NCI-H510A (cell line): ENCODE measurements around the gene MSL3.
A peak's percentile ranks its signal among the peaks of the same experiment; 100 is the strongest.

Source experiments
- DNase-seq: peaks from one replicate; lab custom pipeline; 2025; lab: John Stamatoyannopoulos, UW

MSL3 gene, protein sequence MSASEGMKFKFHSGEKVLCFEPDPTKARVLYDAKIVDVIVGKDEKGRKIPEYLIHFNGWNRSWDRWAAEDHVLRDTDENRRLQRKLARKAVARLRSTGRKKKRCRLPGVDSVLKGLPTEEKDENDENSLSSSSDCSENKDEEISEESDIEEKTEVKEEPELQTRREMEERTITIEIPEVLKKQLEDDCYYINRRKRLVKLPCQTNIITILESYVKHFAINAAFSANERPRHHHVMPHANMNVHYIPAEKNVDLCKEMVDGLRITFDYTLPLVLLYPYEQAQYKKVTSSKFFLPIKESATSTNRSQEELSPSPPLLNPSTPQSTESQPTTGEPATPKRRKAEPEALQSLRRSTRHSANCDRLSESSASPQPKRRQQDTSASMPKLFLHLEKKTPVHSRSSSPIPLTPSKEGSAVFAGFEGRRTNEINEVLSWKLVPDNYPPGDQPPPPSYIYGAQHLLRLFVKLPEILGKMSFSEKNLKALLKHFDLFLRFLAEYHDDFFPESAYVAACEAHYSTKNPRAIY

DNA sequence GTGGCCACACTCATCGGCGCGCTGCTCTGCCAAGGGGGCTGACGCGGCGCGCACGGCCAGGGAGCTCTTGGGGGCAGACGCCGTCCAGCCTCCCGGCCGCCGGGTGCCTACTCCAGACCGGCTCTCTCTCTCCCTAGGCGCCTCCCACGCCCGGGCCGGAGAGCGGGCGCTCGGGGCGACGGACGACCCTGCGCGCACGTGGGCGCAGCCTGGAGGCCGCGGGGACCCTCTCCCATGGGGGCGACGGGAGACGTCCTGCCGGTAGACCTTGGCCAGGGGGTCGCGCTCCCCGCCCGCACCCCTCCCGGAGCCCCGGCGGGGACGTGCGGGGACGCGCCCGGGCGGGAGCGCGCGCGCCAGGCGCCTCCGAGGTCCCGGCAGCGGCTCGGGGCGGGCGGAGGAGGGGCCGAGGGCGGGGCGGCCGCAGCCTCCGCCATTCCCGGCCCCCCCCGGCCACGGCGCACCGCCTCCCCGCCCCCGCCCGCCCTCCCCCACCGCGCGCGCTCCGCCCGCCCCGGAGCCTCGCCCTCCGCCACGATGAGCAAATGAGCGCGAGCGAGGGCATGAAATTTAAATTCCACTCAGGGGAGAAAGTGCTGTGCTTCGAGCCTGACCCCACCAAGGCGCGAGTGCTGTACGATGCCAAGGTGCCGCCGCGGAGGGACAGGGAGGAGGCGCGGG lies at the start of gene MSL3:
MSL3 (plus strand) TSS at position 519 of the 681 bp plus-strand sequence; CDS start at position 546, 27 bp downstream.
- peak; percentile 58 for DNase-seq

DNA sequence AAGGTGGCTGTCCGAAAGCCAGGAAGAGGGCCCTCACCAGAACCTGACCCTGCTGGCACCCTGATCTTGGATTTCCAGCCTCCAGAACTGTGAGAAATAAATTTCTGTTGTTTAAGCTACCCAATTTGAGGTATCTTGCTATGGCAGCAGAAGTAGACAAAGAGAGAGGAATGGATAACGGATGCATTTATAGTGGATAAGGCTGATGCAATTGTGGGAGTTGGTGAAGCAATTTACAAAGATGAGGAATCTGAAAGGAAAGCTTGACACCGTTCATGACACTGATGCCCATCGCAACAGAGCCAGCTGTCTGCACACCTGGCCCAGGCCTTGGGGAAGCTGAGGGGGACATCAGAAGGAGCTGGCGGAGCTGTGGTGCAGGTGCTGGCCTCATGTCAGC lies 35.7 kb upstream of the MSL3 start:
- DNase-seq, result no peak

DNA sequence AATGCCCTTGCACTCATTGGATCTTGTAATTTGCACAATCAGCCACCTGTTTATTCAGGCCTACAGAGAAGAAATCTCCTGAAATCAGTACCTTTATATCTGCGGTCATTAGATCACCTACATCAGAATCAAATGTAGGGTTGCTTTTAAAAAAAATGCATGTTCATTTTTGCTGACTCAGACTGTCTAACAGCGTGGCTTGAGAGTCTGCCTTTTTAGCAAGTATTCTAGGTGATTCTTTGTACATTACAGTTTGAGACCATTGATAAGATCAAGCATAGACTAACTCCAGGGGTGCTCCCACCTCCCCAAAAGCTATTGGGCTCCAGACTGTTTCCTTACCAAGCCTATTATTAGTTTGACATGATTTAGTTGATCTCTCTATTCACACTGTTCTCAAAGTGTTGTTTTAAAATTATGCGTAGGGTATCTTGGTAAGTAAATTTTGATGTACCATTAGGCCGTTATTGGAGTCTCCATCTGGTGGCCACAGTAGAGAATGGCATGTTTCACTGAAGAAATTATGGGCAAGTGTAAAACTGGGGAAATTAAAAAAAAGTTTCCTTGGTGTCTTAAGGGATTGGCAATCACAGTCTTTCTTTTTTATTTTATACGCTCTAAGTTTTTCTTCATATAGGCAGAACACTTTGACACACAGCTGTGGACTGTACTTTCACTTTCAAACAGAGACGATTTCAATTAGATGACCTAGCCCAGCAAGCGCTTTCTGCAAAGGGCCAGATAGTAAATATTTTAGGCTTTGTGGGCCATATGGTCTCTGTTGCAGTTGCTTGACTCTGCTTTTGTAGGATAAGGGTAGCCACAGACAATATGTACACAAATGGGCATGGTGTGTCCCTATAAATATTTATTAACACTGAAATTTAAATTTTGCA lies 33.7 kb upstream of the MSL3 start:
- no peak for DNase-seq

DNA sequence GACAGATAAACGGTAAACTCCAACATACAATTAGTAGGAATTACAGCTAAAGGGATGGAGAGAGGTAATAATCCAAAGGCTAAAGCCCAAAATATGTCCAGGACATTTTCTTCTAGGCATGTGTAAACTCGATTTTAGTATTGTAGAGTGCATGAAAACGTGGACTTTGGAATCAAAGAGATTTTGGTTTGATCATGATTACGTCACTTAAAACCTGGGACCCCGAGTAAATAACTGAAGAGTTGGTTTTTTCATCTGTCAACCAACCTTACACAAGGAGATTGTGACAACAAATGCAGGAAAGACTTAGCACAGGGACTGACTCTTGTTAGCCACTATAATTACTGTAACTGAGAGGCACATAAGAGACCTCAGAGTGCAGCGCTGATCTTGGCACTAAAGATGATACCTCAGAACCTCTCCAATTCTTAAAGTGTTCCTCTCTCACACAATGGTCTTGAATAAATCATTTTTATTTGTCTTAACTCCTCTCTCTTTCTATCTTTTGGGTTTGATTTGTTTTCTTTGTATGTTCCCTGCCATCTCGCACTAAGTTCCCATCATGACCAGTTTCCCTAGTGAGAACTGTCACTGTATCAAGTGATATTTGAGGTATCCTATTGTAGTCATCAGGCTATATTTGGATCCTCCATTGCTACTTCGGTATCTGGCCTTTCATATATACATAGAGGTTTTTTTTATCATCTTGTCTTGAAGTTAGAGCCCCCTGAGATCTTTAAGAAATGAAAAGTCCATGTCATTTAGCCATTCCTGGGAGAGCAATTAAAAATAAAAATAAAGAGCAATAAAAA lies 32.2 kb upstream of the MSL3 start:
- no peak for DNase-seq

DNA sequence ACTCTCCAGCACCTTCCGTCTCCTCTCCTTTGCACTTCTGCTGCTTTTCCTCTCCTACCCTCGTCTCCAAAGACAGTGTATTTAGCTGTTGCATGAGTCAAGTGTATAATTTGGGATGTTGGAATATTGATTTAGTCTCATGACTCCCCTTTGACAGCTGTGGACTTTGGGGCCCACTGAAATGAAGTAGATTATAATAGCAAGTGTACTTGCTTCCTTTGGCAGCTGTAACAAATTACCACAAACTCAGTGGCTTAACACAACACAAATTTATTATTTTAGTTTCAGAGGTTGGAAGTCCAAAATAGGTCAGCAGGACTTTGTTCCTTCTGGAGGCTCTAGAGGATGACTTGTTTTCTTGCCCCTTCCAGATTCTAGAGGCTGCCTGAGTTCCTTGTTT lies 29.5 kb upstream of the MSL3 start:
- no peak for DNase-seq

DNA sequence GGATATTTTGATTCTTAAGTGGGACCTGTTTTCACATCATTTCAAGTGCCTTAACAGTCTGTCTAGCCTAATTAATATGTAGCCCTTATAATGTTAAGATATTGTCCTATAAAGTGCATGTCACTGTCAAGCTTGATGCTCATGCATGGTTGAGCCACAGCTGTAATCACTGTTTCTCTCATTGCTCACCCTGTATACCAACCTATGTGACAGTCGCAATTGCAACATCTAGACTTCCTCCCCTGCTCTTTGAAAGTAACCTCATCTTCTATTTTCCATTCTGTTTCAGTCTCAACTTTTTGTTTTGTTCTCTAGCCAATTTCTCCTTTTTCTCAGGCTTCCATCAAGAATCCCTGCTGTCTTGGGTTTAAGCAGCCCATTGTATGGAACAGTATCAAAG lies 24.4 kb upstream of the MSL3 start:
- no peak for DNase-seq

DNA sequence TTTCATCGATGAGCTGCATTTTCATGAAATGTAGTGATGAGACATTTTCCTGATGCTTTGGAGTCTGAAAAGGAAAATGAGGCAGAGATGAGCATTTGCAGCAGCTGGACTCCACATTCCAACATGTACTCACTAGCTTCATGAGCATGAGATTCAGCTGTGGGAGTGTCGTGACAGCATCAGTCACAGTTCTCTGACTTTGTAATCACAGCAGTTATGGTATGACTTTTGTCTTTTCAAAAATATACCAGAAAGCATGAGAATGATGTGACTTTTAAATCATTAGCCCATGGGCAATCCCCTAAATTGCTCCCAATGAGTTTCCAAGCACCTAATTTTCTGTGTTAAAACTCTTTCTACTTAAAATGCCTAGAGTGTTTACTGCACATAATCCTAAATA lies 18.3 kb upstream of the MSL3 start:
- no peak for DNase-seq

DNA sequence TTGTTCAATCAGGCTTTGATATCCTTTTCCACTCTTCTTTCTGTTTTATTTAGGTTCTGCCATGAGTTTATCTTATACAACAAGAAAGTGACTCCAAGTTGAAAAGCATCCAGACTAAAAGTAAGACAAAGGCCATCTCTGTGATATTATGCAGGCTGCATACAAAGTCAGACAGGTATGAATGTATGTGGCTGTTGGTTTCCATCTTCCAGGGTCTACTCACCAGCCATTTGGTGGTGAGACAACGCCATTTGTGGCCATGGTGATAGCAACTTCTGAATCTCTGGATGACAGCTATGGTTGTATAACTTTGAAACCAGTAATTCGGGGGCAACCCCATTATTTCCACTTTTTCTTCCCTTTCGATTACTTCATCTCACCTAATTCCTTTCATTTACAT lies 17.2 kb upstream of the MSL3 start:
- DNase-seq, result no peak

DNA sequence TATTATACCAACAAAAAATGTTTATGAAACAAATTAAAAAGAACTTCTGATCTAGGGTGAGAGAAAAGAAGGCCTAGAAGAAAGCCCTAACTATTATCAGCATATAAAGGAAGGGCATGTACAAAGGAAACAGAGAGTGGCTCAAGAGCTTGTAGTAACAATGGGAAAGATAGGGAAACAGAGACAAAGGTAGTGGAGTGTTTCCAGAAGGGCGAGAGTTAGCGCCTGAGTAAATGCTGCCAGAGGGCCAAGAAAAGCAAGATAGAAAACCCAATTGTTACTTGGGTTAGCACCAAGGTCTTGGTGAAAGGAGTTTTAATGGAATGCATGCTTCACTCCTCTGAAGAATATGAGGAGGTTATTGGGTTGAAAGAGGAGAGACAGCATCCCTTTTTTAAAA lies 16.5 kb upstream of the MSL3 start:
- DNase-seq, result no peak

DNA sequence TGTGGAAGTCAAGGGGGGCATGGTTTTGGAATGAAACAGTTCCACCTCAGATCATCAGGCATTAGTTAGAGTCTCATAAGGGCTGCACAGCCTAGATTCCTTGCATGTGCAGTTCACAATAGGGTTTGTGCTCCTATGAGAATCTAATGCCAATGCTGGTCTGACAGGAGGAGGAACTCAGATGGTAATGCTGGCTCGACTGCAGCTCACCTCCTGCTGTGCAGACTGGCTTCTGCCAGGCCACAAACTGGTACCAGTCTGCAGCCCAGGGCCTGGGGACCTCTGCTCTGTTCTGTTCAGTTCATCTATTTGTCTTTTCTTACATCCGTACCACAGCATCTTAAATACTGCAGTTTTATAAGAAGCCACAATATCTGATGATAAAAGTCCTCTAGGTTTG lies 12.2 kb upstream of the MSL3 start:
- DNase-seq, result no peak

DNA sequence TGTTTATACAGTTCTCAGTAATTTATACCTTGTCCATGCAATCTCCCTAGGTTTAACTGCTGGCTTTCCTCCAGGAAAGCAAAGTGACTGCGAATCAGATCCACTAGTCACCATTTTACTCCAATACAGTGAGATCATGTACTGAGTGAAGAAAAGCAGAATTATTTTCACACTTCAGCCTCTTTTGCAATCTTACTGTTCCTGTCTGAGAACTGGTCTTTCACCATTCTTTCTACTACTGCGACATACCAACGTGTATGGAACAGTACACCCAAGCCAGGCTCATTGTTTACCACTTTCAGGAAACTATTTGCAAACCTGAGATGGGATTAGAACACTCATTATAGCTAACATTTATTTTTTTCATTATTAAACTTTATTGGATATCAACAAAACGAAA lies 8.0 kb upstream of the MSL3 start:
- DNase-seq, result no peak

DNA sequence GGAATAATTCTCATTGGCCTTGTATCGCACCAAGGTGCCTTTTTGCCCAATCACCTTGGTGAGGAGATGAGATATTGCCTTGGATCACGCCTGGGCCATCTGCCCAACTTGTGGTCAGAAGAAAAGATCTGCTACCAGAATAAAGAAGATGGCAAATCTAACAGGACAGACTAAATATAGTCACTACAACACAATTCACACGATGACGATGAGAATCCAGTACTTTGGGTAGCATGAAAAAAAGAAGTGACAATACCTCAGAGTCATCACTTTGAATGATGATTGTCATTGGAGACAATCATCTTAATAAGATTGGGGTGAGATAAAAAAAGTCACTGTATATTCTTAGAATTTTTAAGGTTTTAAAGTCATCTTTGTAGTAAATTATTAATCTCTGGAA lies 7.3 kb upstream of the MSL3 start:
- DNase-seq, result no peak

DNA sequence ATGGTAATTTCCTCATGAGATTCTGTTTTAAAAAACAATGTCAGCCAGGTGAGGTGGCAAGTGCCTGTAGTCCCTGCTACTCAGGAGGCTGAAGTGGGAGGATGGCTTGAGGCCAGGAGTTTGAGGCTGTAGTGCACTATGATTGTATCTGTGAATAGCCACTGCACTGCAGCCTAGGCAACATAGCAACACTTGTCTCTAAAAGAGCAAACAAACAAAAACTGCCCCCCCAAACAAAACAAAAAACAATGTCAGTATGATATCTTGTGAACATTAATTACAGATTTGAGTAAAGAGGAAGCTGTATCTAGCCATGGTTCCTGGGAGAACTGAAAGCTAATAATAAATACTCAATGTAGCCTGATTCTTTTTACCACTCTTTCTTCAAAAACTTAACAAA lies 6.8 kb upstream of the MSL3 start:
- DNase-seq, result no peak

DNA sequence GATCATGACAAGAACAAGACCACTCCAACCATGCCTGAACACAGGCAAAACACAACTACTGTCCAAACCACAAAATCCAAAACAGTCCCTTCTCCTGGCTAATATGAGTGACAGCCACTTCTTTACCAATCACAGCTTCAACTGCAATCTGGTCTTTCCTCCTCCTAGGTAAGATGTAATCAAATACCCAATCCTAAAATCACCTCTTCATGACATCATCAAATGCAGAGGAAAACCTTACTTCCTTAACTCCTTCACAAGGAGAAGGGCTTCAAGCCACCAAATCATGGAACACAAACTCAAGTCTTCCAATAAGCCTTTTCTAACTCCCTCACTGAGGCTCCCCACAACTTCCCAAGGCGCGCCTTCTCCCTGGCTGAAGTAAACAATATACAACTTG lies 4.4 kb upstream of the MSL3 start:
- no peak for DNase-seq

DNA sequence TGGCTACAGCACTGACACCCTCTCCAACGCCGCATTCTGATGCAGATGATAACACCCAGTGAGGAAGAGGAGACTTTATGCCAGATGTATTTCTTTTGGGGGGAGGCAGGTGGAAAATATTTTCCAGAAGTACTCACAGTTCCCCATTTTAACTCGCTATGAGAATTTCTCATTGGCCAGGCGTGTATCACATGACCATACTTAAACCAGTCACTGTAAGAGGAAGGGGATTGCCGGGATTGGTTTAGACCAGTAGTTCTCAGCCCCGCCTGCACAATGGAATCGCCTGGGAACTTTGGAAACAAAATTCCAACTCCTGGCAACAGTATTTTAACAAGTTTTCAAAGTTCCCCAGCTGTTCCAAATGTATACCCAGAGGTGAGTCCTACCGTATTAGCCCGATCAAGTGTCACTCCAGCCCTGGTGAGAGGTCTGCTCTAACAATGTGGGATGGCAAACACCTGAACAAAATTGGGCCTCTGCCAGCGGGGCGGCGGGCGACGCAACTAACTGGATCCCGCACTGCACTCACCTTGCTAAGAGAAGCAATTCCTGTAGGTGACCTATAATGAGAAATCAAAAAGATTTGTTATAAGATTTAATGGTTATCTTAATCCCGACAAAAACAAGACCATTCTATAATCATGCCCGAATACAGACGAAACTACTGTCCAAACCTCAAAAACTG lies 2.9 kb upstream of the MSL3 start:
- peak; percentile 29 for DNase-seq

DNA sequence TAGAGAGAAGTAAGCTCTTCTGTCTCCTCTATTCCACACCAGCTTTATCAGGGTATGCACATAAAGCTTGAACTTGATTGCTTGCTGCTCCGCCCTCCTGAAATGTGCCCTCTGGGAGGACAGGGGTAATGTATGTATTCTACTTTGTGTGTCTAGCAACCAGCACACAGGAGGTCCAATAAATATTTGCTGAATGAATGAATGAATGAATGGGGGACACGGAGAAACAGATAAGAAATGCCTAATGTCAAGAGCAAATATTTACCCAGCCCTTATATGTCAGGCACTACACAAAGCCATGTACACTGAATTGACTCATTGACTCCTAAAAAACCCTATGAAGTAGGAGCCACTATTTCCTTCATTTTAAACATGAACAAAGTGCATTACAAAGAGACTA lies 2.3 kb upstream of the MSL3 start:
- no peak for DNase-seq

DNA sequence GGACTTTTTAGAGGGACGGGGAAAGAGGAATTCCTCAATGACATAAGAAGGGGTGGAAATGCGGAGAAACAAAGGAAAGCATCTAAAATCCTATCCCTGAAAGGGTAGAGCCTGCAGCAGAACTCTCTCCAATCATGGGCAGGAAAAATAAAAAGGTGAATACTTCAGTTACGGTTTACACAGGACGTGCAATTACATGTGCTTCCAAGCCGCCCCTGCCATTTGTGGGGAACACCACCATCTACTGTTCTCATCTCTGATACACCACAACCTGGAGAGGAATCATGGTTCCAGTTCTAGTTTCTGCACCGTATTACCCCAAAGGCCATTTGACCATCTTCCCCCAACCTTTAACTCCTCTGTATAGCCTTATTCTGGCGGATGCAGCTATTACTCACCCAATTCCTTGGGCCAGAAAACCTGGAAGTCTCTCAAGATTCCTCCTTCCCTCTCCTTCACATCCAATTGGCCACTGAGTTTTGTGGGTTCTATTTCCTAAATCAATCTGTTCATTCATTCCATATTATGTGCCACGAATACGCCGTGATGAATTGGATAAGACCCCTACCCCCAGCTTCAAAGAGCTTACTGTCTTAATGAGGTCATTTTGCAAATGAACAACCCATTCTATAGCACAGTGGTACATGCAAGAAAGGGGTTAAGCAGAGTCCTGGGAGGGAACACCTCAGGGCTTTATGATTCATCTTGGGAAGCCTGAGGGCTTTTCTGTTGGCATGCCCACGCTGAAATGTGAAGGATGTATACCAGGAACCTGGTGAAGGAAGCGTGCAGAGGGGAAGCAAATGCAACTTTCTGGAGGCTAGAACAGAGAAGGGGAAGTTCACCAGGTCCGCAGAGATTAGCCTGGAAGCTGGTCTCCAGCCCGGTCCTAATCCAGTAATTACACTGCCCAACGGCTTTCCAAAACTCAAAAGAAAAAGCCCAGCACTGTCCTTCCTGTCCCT lies 1.4 kb upstream of the MSL3 start:
- no peak for DNase-seq

DNA sequence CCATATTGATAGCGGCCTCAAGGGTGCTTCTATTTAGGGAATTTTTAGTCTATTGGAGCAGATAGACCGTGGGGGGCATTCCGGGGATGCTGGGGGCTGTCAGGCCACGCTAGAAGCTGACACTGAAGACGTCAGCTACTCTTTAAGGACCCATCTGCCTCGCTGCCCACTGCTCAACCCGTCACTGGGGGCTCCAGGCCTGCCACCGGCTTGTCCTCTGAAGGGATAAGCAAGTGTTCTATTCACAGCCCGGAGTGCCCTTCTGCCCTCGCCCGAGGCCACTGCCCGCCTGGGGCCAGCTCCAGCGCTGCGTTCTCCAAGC lies 679 bp upstream of the MSL3 start:
- no peak for DNase-seq

DNA sequence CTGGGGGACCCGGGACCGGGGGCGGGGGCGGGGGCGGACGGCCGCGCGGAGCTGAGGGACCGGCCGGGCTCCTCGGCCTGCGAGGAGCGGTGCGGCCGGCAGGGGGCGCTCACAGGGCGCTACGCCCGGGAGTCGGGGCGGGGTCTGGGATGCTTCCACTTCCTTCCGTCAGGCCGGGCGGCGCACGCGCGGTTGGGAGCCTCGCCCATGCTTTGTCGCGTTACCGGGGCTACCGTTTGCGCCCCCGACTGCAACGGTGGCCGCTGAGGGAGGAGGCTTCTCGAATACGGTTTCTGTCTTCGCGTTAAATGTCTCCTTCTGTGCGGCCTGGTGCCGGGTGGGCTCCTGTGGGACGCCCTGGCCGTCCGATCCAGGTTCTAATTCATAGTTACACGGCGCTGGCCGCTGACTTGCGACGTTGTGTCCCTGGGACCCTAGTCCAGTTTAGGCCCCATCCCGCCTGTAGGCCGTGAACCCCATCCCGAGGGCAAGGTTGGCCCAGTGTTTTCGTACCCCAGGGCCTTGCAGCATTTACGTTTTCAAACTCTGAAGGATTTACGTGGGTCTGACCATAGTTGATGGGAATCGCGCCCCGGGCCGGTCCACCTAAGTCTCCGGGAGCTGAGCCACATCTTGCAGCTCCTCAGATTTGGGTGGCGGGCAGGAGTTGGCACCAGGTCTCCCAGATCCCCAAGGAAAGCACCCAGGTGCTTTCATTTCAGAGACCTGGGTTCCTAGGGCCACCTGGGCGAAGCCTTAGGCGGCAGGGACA lies 549 bp downstream of the MSL3 start:
- peak; percentile 72 for DNase-seq
